Thyroid gland (tissue), 4 donors: ENCODE data around the gene UNC5CL. TPM values are rescaled to one million over a fixed set of nuclear protein-coding genes. Genes with fewer than 3 reads are reported as not detected.

ENCODE experiments used
- DNase-seq, 2 donors: peaks; one replicate each; pipeline ENCODE4 v3.0.0-alpha.2; 2019
- H3K27ac ChIP-seq, 3 donors: fragments of 200-600 bp; sonication (generic); 1 replicate in 2 of 3; 2 replicates in 1 of 3; pipeline ENCODE4 v1.5.1; 2016 to 2019; ENCODE audit warnings: mild to moderate bottlenecking in 1 of 3, moderate library complexity in 1 of 3
- H3K27me3 ChIP-seq: fragments of 200-600 bp; sonication (generic); one replicate; pipeline ENCODE4 v1.5.1; 2019
- H3K36me3 ChIP-seq, 2 donors: fragments of 200-600 bp; sonication (generic); one replicate each; pipeline ENCODE4 v1.5.1; 2016 to 2019
- H3K4me1 ChIP-seq, 2 donors: fragments of 200-600 bp; sonication (generic); one replicate each; pipeline ENCODE4 v1.5.1; 2017 to 2019
- H3K4me3 ChIP-seq, 3 donors: fragments of 200-600 bp; sonication (generic); replicated peaks in 1 of 3; 1 replicate in 2 of 3; 2 replicates in 1 of 3; pipeline ENCODE4 v1.5.1; 2016; ENCODE audit warnings: mild to moderate bottlenecking in 1 of 3
- H3K9me3 ChIP-seq: fragments of 200-600 bp; sonication (generic); one replicate; pipeline ENCODE4 v1.5.1; 2017
- POLR2A ChIP-seq, 2 donors: fragments of 450-650 bp; IDR thresholded peaks; one replicate each; pipeline ENCODE4 v1.6.1; 2017; ENCODE audit warnings: antibody characterized with exemption in 2 of 2, mild to moderate bottlenecking in 2 of 2, moderate library complexity in 1 of 2
- WGBS, 2 donors: methylation state at CpG; one replicate each; pipeline ENCODE4 v1.1.5; 2017; 5-methylcytosine and 5-hydroxymethylcytosine counted together
- intact Hi-C: fragments of 100-400 bp; cut with DNase I; formaldehyde crosslinking; loops from one replicate; pipeline ENCODE4 v1.15.1; 2023
- total RNA-seq, 4 donors: library from RNA; depleted of rRNA; stranded (reverse); fragments of >200 nt; gene quantifications; one replicate each; pipeline ENCODE4 v1.2.3, GENCODE V29; 2016
- TF ChIP-seq, protein P1 (sequence below), 6 experiments: fragments of 200-600 bp in 3 of 6; fragments of 450-650 bp in 3 of 6; sonication (generic) in 3 of 6; IDR thresholded peaks; one replicate each; pipeline ENCODE4 v1.5.1; 2016 to 2019; ENCODE audit warnings: antibody characterized with exemption in 6 of 6, mild to moderate bottlenecking in 2 of 6, inconsistent platforms in 1 of 6, moderate library complexity in 1 of 6

Gene UNC5CL
- total RNA-seq, 4 donors from 2014 or later, result 0.93 to 3.6 (median 2.0) TPM

DNA sequence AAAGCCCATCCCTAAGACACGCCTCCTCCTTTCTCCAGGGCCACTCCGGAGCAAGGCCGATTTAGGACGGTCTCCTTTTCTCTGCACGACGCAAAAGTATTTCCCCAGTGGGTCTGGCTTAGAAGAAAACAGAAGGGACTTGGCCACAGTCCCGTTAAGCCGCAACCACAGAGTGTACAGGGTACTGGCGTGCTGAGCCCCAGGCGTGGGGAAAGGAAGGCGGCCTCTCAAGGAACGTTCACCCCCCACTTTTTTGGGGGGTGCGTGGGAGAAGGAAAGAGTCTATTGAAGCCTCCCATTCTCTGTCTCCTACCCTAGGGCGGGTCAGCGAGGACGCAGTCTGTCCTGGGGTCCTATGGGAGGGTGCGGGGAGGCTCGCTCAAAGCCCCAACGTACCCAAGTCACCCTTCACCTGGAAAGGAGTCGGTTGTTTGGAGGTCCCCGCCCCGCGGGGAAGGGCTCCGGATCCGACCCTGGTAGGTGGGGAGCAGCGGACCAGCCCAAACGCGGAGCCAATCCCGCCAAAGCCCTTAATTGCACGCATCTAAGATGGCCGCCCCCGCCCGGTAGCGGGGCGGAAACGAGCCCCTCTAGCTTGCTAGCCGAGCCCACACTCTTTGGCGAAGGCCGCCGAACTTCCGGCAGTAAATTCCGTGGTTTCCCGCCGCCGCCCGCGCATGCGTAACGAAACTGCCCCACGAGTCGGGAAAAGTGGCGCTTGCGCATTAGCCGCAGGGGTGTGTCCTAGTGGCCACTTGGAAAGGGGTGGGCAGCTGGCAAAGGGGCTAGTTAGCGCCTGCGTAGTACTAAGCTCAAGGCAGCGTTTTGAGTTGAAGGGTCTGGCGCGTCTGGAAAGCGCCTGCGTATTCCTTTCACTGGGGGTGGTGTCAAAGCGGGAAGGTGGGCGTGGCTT lies 33.2 kb upstream of the UNC5CL start, which contains the start of gene OARD1:
TSS of gene OARD1 (minus strand) at position 434 of the 913 bp plus-strand sequence. CDS start 722 bp downstream, outside the sequence.
- H3K4me3 ChIP-seq, result peak within 1 kb of the TSS; percentile 69 to 82 (median 81)
- intact Hi-C loops, result no loop called here

DNA sequence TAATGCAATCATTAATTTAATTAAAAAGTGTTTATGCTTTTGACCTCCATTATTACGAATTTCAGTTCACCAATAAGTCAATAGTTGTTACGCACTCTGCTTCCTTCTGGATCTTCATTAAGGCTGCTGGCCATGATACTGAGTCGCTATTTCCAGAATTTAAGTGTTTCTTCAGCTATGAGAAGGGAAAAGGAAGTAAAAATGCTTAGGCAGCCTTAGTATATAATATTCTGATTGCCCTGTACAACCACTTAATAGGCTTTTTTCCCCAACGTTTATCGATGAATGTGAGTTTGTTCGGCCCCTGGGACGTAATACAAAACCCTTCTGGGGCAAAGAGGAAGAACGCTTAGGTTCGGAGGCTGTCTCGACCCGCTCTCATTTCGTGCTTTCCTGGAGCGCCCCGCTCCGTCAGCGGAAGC lies 32.5 kb upstream of the UNC5CL start:
- Histone ChIP-seq H3K36me3 (no peaks in the 10 kb centered on the region), H3K9me3 (no peaks in the 10 kb centered on the region), H3K27ac (peak overlapping the region; percentile 94 to 100 (median 99)), H3K27me3 (no peaks in the 10 kb centered on the region), H3K4me1 (peaks cover 26 to 31% of the 10 kb centered on the region in 2 donors), H3K4me3 (peak overlapping the region; percentile 21 to 82 (median 69))
- intact Hi-C loops, result no loop called here
- TF ChIP-seq, protein P1, sequence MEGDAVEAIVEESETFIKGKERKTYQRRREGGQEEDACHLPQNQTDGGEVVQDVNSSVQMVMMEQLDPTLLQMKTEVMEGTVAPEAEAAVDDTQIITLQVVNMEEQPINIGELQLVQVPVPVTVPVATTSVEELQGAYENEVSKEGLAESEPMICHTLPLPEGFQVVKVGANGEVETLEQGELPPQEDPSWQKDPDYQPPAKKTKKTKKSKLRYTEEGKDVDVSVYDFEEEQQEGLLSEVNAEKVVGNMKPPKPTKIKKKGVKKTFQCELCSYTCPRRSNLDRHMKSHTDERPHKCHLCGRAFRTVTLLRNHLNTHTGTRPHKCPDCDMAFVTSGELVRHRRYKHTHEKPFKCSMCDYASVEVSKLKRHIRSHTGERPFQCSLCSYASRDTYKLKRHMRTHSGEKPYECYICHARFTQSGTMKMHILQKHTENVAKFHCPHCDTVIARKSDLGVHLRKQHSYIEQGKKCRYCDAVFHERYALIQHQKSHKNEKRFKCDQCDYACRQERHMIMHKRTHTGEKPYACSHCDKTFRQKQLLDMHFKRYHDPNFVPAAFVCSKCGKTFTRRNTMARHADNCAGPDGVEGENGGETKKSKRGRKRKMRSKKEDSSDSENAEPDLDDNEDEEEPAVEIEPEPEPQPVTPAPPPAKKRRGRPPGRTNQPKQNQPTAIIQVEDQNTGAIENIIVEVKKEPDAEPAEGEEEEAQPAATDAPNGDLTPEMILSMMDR (IDR thresholded peaks at IDR 0.05), result peak in 1 of 6 experiments; percentile 7
- TF ChIP-seq POLR2A (IDR thresholded peaks at IDR 0.05), result no peak
- 1 to 3% methylated on average over 16 of the region's 16 CpGs for WGBS, 2 donors
- peak in 1 of 2 donors; percentile 79 for DNase-seq

More for the DNA sequence above, 33.2 kb upstream of the UNC5CL start, which contains the start of gene OARD1:
- no peaks in the 10 kb centered on the region for H3K27me3 ChIP-seq
- WGBS, 2 donors, result 0 to 1% methylated on average over 15 to 33 of the region's 63 CpGs
- H3K27ac ChIP-seq, result peak within 1 kb of the TSS; percentile 95 to 100 (median 99)
- peak; percentile 99 to 100 for DNase-seq
- TF ChIP-seq POLR2A (IDR thresholded peaks at IDR 0.05), result peak; percentile 51 to 89
- TF ChIP-seq, protein P1 (IDR thresholded peaks at IDR 0.05), result no peak
- peaks cover 33% of the 10 kb centered on the region in 2 donors for H3K4me1 ChIP-seq
- no peaks in the 10 kb centered on the region for H3K36me3 ChIP-seq
- H3K9me3 ChIP-seq, result no peaks in the 10 kb centered on the region

DNA sequence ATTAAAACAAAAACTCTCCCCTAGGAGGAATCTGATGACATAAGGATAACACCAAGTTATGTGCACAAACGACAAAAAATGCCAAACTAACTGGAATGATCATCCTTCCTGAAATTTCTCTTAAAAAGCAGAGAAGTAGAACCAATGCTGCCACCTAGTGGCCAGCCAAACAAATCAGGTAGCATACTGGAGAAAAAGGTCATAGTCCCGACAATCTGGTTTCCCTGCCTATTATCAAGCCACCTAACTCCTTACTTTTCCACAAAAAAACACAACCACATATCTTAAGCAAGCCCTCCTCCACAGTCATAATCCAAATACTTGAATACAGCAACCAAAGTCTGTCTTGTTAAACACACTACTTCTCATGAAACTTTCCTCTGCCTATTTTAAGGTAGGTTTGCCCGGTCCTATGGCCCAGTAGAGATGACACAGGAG lies 27.9 kb upstream of the UNC5CL start:
- TF ChIP-seq, protein P1 (IDR thresholded peaks at IDR 0.05), result peak; percentile 50 to 94 (median 80)
- no peak for TF ChIP-seq POLR2A (IDR thresholded peaks at IDR 0.05)
- intact Hi-C loops, result loop anchor here (10.0 kb wide), 1 partner anchor 62 kb away; no protein-coding TSS in a partner anchor
- no peaks in the 10 kb centered on the region for H3K9me3 ChIP-seq
- H3K27ac ChIP-seq, result peak overlapping the region in 2 of 3 donors; percentile 13 to 42
- 30 to 32% methylated on average over 3 of the region's 3 CpGs for WGBS, 2 donors
- H3K27me3 ChIP-seq, result no peaks in the 10 kb centered on the region
- peaks cover 7 to 15% of the 10 kb centered on the region in 2 donors for H3K4me1 ChIP-seq
- no peak overlapping the region for H3K4me3 ChIP-seq
- DNase-seq, result peak; percentile 85 to 89
- H3K36me3 ChIP-seq, result no peaks in the 10 kb centered on the region

DNA sequence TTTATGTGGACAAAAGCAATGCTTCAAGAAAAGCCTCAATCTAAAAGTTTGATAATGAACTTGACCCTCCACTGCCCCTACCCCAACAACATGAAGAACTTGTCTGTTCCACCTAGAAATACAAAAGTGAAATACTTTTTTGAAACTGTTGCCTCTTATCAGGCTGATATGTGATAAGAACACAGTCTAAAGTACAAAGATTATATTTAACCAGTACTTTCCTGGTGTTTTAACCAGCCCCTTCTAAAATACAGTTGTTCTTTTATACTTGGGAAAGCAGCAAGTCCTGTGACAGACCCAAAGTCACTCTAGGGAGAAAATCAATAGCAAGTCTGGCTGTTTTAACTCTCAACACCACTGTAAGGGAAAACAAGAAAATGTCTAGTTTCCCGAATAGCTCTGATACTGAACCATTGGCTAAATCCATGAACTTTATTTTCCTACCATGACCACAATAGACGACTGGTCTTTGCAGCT lies 26.6 kb upstream of the UNC5CL start:
- Histone ChIP-seq H3K27me3 (no peaks in the 10 kb centered on the region), H3K4me1 (peaks cover 11 to 20% of the 10 kb centered on the region in 2 donors), H3K27ac (no peak overlapping the region), H3K9me3 (no peaks in the 10 kb centered on the region), H3K4me3 (no peak overlapping the region), H3K36me3 (no peaks in the 10 kb centered on the region)
- WGBS, 2 donors, result 95 to 100% methylated on average over 2 of the region's 2 CpGs
- DNase-seq, result no peak
- TF ChIP-seq, protein P1 (IDR thresholded peaks at IDR 0.05), result no peak
- TF ChIP-seq POLR2A (IDR thresholded peaks at IDR 0.05), result no peak
- intact Hi-C loops, result loop anchor here (10.0 kb wide), 1 partner anchor 61 kb away; no protein-coding TSS in a partner anchor
